ENCODE measurements around the gene VAC14.

GRCh38 chr16:70721202-70721963 lies 79.6 kb downstream of the VAC14 start:
- no peak for TF ChIP-seq FOXP2 (optimal IDR thresholded peaks at IDR 0.05; ENCODE audit: borderline replicate concordance, extremely low read depth, extremely low read length, insufficient read depth)
- TF ChIP-seq POLR2AphosphoS5 (IDR thresholded peaks at IDR 0.05; ENCODE audit: low read depth, low read length), result no peak
- no peak for TF ChIP-seq REST (IDR thresholded peaks at IDR 0.05; ENCODE audit: insufficient read depth in 1 of 2, low read depth in 2 of 2, low read length in 2 of 2)
- TF ChIP-seq TAF1 (IDR thresholded peaks at IDR 0.05; ENCODE audit: borderline replicate concordance, insufficient read depth, low read length), result no peak
- no peak for TF ChIP-seq SIN3A (IDR thresholded peaks at IDR 0.05; ENCODE audit: borderline replicate concordance, insufficient read depth, low read length)
